Small intestine (tissue), 7 donors: Measurements from ENCODE around the gene SEC14L6. TPM values are rescaled to one million over a fixed set of nuclear protein-coding genes. Genes with fewer than 3 reads are reported as not detected.

Experiments
- DNase-seq, 2 donors: peaks; one replicate each; pipeline versions ENCODE4 v3.0.0 to v3.0.0-alpha.2; 2013
- FAIRE-seq: peaks from 2 replicates; lab custom pipeline; 2012; peaks lifted over from hg19 to GRCh38; lab: Jason Lieb, UNC
- H3K27ac ChIP-seq, 3 donors: one replicate each; pipeline ENCODE4 v1.5.1; 2013; ENCODE audit warnings: low read length in 2 of 3, mild to moderate bottlenecking in 2 of 3, control low read depth in 1 of 3, inconsistent platforms in 1 of 3, low read depth in 1 of 3, moderate library complexity in 1 of 3
- H3K27me3 ChIP-seq, 3 donors: one replicate each; pipeline ENCODE4 v1.6.1; 2013; ENCODE audit warnings: low read length in 3 of 3, inconsistent platforms in 1 of 3; ENCODE audit not compliant: control insufficient read depth in 3 of 3, insufficient read depth in 3 of 3
- H3K36me3 ChIP-seq, 3 donors: one replicate each; pipeline ENCODE4 v1.6.1; 2013; ENCODE audit warnings: low read length in 3 of 3, inconsistent platforms in 1 of 3, low read depth in 1 of 3, mild to moderate bottlenecking in 1 of 3, moderate library complexity in 1 of 3; ENCODE audit not compliant: control insufficient read depth in 3 of 3, insufficient read depth in 2 of 3
- H3K4me1 ChIP-seq, 3 donors: one replicate each; pipeline ENCODE4 v1.6.1; 2013; ENCODE audit warnings: low read length in 2 of 3, inconsistent platforms in 1 of 3, low read depth in 1 of 3, mild to moderate bottlenecking in 1 of 3, moderate library complexity in 1 of 3; ENCODE audit not compliant: control insufficient read depth in 3 of 3, insufficient read depth in 2 of 3
- H3K4me3 ChIP-seq, 3 donors: one replicate each; pipeline ENCODE4 v1.5.1; 2013; ENCODE audit warnings: low read length in 3 of 3, control low read depth in 1 of 3, inconsistent platforms in 1 of 3, low read depth in 1 of 3, mild to moderate bottlenecking in 1 of 3, moderate library complexity in 1 of 3
- H3K9me3 ChIP-seq, 2 donors: one replicate each; pipeline ENCODE4 v1.6.1; 2013; ENCODE audit warnings: low read depth in 1 of 2, low read length in 1 of 2; ENCODE audit not compliant: control insufficient read depth in 2 of 2, insufficient read depth in 1 of 2
- WGBS, 3 donors: extraction: QIAGEN DNeasy Blood & Tissue Kit; methylation state at CpG; one replicate each; pipeline ENCODE4 v1.1.7; 2013; 5-methylcytosine and 5-hydroxymethylcytosine counted together
- polyA plus RNA-seq, 4 donors: library from polyadenylated mRNA; stranded (reverse) in 3 of 4; unstranded in 1 of 4; fragments of 200-250 nt in 3 of 4; fragments of 120-200 nt in 1 of 4; gene quantifications; one replicate each; pipeline versions ENCODE4 v1.2.1 to v1.2.3, GENCODE V29; 2013
- donor health status: healthy with polysubstance abuse.
- donor health status: control.
- donor health status: control.
- donor health status: Bipolar disorder and iron deficiency.
- donor health status: healthy.

SEC14L6 gene
- polyA plus RNA-seq, 4 donors = 0.15 to 1.2 TPM; not detected in 2

- FAIRE-seq (no peak), DNase-seq (no peak)
- Histone ChIP-seq H3K4me3 (no peak overlapping the region), H3K27ac (no peak overlapping the region), H3K36me3 (no peaks in the 10 kb centered on the region), H3K9me3 (peaks cover 0 to 3% of the 10 kb centered on the region in 2 donors), H3K27me3 (no peaks in the 10 kb centered on the region), H3K4me1 (no peaks in the 10 kb centered on the region)
- WGBS, 3 donors = 41 to 89% (median 76%) methylated on average over 1 of the region's 1 CpG
Observed at GRCh38 chr22:30483169-30483568, 63.4 kb downstream of the SEC14L6 start.

GRCh38 chr22:30481711-30482110, 64.8 kb downstream of the SEC14L6 start:
- Histone ChIP-seq H3K27me3 (no peaks in the 10 kb centered on the region), H3K4me3 (no peak overlapping the region), H3K4me1 (no peaks in the 10 kb centered on the region), H3K27ac (no peak overlapping the region), H3K36me3 (no peaks in the 10 kb centered on the region), H3K9me3 (peaks cover 0 to 3% of the 10 kb centered on the region in 2 donors)
- no peak for FAIRE-seq
- WGBS, 3 donors = 60 to 77% (median 76%) methylated on average over 5 of the region's 5 CpGs
- DNase-seq = no peak

- Histone ChIP-seq H3K9me3 (peaks cover 0 to 3% of the 10 kb centered on the region in 2 donors), H3K27ac (no peak overlapping the region), H3K27me3 (no peaks in the 10 kb centered on the region), H3K36me3 (no peaks in the 10 kb centered on the region), H3K4me3 (no peak overlapping the region), H3K4me1 (no peaks in the 10 kb centered on the region)
- DNase-seq = no peak
- 56 to 70% (median 57%) methylated on average over 2 of the region's 2 CpGs for WGBS, 3 donors
- FAIRE-seq = no peak
Observed at GRCh38 chr22:30479981-30480380, 66.6 kb downstream of the SEC14L6 start.

GRCh38 chr22:30474683-30475424, 71.7 kb downstream of the SEC14L6 start:
- no peaks in the 10 kb centered on the region for H3K36me3 ChIP-seq
- H3K27ac ChIP-seq = no peak overlapping the region
- H3K4me3 ChIP-seq = no peak overlapping the region
- peak; percentile 36 to 58 for DNase-seq
- no peaks in the 10 kb centered on the region for H3K9me3 ChIP-seq
- 15 to 40% (median 27%) methylated on average over 6 of the region's 6 CpGs for WGBS, 3 donors
- H3K4me1 ChIP-seq = no peaks in the 10 kb centered on the region
- peaks cover 0 to 3% (median under 1%) of the 10 kb centered on the region in 3 donors for H3K27me3 ChIP-seq
- FAIRE-seq = no peak

GRCh38 chr22:30474121-30474520, 72.4 kb downstream of the SEC14L6 start:
- Histone ChIP-seq H3K9me3 (no peaks in the 10 kb centered on the region), H3K36me3 (no peaks in the 10 kb centered on the region), H3K4me3 (no peak overlapping the region), H3K4me1 (no peaks in the 10 kb centered on the region), H3K27ac (no peak overlapping the region), H3K27me3 (peaks cover 0 to 3% (median 2%) of the 10 kb centered on the region in 3 donors)
- DNase-seq = no peak
- no peak for FAIRE-seq
- WGBS, 3 donors = 89 to 94% (median 90%) methylated on average over 4 of the region's 4 CpGs

GRCh38 chr22:30472994-30473720, 73.4 kb downstream of the SEC14L6 start:
- H3K27me3 ChIP-seq = peaks cover 0 to 3% (median 2%) of the 10 kb centered on the region in 3 donors
- no peak overlapping the region for H3K4me3 ChIP-seq
- H3K4me1 ChIP-seq = no peaks in the 10 kb centered on the region
- FAIRE-seq (no peak), DNase-seq (no peak)
- no peaks in the 10 kb centered on the region for H3K9me3 ChIP-seq
- H3K36me3 ChIP-seq = no peaks in the 10 kb centered on the region
- WGBS, 3 donors = 57 to 67% (median 65%) methylated on average over 4 of the region's 4 CpGs
- no peak overlapping the region for H3K27ac ChIP-seq

Other genes with a start within 250 kb of the SEC14L6 start
- gene TBC1D10A, start 219.8 kb downstream of the SEC14L6 start, polyA plus RNA-seq = 10 to 100 TPM in 3 of 4 donors, 1 to 10 TPM in 1; 8.5 to 16.3 (median 14.4) TPM
- 10 to 100 TPM; 17.6 to 94.1 (median 27.2) TPM for gene SF3A1, start 189.8 kb downstream of the SEC14L6 start, polyA plus RNA-seq
- gene CCDC157, start 189.7 kb downstream of the SEC14L6 start, polyA plus RNA-seq = 1 to 10 TPM; 1.5 to 5.9 (median 2.3) TPM
- 10 to 100 TPM in 2 of 4 donors, 1 to 10 TPM in 2; 3.8 to 12.1 (median 10.3) TPM for gene RNF215, start 159.3 kb downstream of the SEC14L6 start, polyA plus RNA-seq
- 10 to 100 TPM; 19.7 to 57.0 (median 36.8) TPM for gene SEC14L2, start 149.7 kb downstream of the SEC14L6 start, polyA plus RNA-seq
- 10 to 100 TPM in 3 of 4 donors, 1 to 10 TPM in 1; 10.0 to 36.7 (median 21.1) TPM for gene MTFP1, start 121.0 kb downstream of the SEC14L6 start, polyA plus RNA-seq
- gene SEC14L3, start 74.7 kb downstream of the SEC14L6 start, polyA plus RNA-seq = not detected
- under 1 TPM in 2 of 4 donors, not detected in 2; 0.04 to 0.06 TPM for gene SEC14L4, start 41.0 kb downstream of the SEC14L6 start, polyA plus RNA-seq
- gene GAL3ST1, start 27.9 kb upstream of the SEC14L6 start, polyA plus RNA-seq = 10 to 100 TPM; 11.1 to 89.5 (median 50.8) TPM
- gene PES1, start 45.2 kb upstream of the SEC14L6 start, polyA plus RNA-seq = 10 to 100 TPM; 37.1 to 68.3 (median 59.0) TPM
- gene TCN2, start 60.4 kb upstream of the SEC14L6 start, polyA plus RNA-seq = 10 to 100 TPM in 3 of 4 donors, 1 to 10 TPM in 1; 8.7 to 52.5 (median 16.2) TPM
- 1 to 10 TPM in 2 of 4 donors, under 1 TPM in 2; 0.54 to 2.2 (median 1.4) TPM for gene SLC35E4, start 89.0 kb upstream of the SEC14L6 start, polyA plus RNA-seq
- 1 to 10 TPM; 4.3 to 9.4 (median 7.7) TPM for gene DUSP18, start 121.1 kb upstream of the SEC14L6 start, polyA plus RNA-seq
- 10 to 100 TPM in 1 of 4 donors, 1 to 10 TPM in 3; 1.3 to 99.3 (median 1.8) TPM for gene OSBP2, start 148.1 kb upstream of the SEC14L6 start, polyA plus RNA-seq